Esophagus squamous epithelium (tissue), 5 donors: Measurements from ENCODE around the gene CLCN7. TPM values are rescaled to one million over a fixed set of nuclear protein-coding genes. Genes with fewer than 3 reads are reported as not detected.
"Not testable (repeated sequence)": the region's sequence is repeated elsewhere in the genome, so short reads cannot be mapped to it uniquely, and the experiment has no call there.

Source experiments
- DNase-seq: peaks from one replicate; lab custom pipeline; 2025; lab: John Stamatoyannopoulos, UW
- H3K27ac ChIP-seq, 4 donors: fragments of 200-600 bp; sonication (generic); one replicate each; pipeline ENCODE4 v1.5.1; 2016 to 2019; ENCODE audit warnings: mild to moderate bottlenecking in 1 of 4
- H3K27me3 ChIP-seq, 4 donors: fragments of 200-600 bp; sonication (generic); 1 replicate in 3 of 4; 2 replicates in 1 of 4; pipeline versions ENCODE4 v1.5.1 to v1.6.0; 2017 to 2021; ENCODE audit warnings: antibody characterized with exemption in 1 of 4
- H3K36me3 ChIP-seq, 3 donors: fragments of 200-600 bp; sonication (generic); one replicate each; pipeline ENCODE4 v1.5.1; 2016 to 2019
- H3K4me1 ChIP-seq, 3 donors: fragments of 200-600 bp; sonication (generic); one replicate each; pipeline ENCODE4 v1.5.1; 2017 to 2019
- H3K4me3 ChIP-seq, 4 donors: fragments of 200-600 bp; sonication (generic); 1 replicate in 3 of 4; 2 replicates in 1 of 4; pipeline ENCODE4 v1.5.1; 2016 to 2019; ENCODE audit warnings: mild to moderate bottlenecking in 2 of 4, moderate library complexity in 1 of 4
- H3K9me3 ChIP-seq, 3 donors: fragments of 200-600 bp; sonication (generic); one replicate each; pipeline ENCODE4 v1.5.1; 2016 to 2019
- CTCF ChIP-seq, 6 experiments: fragments of 450-650 bp in 4 of 6; fragments of 200-600 bp in 2 of 6; sonication (generic) in 2 of 6; IDR thresholded peaks; one replicate each; pipeline ENCODE4 v1.5.1; 2016 to 2019; ENCODE audit warnings: antibody characterized with exemption in 6 of 6, mild to moderate bottlenecking in 4 of 6, moderate library complexity in 4 of 6
- POLR2A ChIP-seq, 4 donors: fragments of 450-650 bp; IDR thresholded peaks; one replicate each; pipeline ENCODE4 v1.6.1; 2017; ENCODE audit warnings: antibody characterized with exemption in 4 of 4, mild to moderate bottlenecking in 4 of 4, moderate library complexity in 3 of 4
- WGBS, 2 donors: methylation state at CpG; one replicate each; pipeline ENCODE4 v1.1.5; 2018; 5-methylcytosine and 5-hydroxymethylcytosine counted together
- intact Hi-C: fragments of 100-400 bp; cut with DNase I; formaldehyde crosslinking; loops from one replicate; pipeline ENCODE4 v1.15.0; 2022
- total RNA-seq, 4 donors: library from RNA; depleted of rRNA; stranded (reverse); fragments of >200 nt; gene quantifications; one replicate each; pipeline ENCODE4 v1.1.0, GENCODE V29; 2016
- donor health status: DM: yes; HTN: yes; CAD: no.

The CLCN7 gene
- total RNA-seq, 4 donors from 2014 or later, result 21.5 to 41.2 (median 33.6) TPM

GRCh38 chr16:1469693-1470201 is 5.1 kb downstream of the CLCN7 start:
- peak overlapping the region in 1 of 4 donors; percentile 15 for H3K4me3 ChIP-seq
- H3K9me3 ChIP-seq, result no peaks in the 10 kb centered on the region
- no peaks in the 10 kb centered on the region for H3K27me3 ChIP-seq
- DNase-seq, result no peak
- H3K27ac ChIP-seq, result peak overlapping the region in 2 of 4 donors; percentile 35 to 54
- WGBS, 2 donors, result 61 to 72% methylated on average over 20 of the region's 20 CpGs
- intact Hi-C loops, result no loop called here
- no peak for TF ChIP-seq CTCF (IDR thresholded peaks at IDR 0.05)
- TF ChIP-seq POLR2A (IDR thresholded peaks at IDR 0.05), result no peak
- H3K36me3 ChIP-seq, result peaks cover 0 to 21% (median 0%) of the 10 kb centered on the region in 3 donors
- H3K4me1 ChIP-seq, result peaks cover 7 to 57% (median 30%) of the 10 kb centered on the region in 3 donors

GRCh38 chr16:1469141-1469540 is 5.7 kb downstream of the CLCN7 start:
- H3K27me3 ChIP-seq, DNase-seq, H3K27ac ChIP-seq, H3K9me3 ChIP-seq, intact Hi-C loops, H3K4me3 ChIP-seq: not testable (repeated sequence)
- H3K36me3 ChIP-seq, result peaks cover 0 to 28% (median 0%) of the 10 kb centered on the region in 3 donors
- 63 to 68% methylated on average over 5 of the region's 5 CpGs for WGBS, 2 donors
- H3K4me1 ChIP-seq, result peaks cover 7 to 52% (median 29%) of the 10 kb centered on the region in 3 donors

GRCh38 chr16:1468426-1468810 is 6.4 kb downstream of the CLCN7 start:
- no peaks in the 10 kb centered on the region for H3K9me3 ChIP-seq
- peaks cover 0 to 45% (median 22%) of the 10 kb centered on the region in 3 donors for H3K4me1 ChIP-seq
- H3K27me3 ChIP-seq, result no peaks in the 10 kb centered on the region
- TF ChIP-seq POLR2A (IDR thresholded peaks at IDR 0.05) (no peak), CTCF (IDR thresholded peaks at IDR 0.05) (no peak)
- no peak overlapping the region for H3K27ac ChIP-seq
- H3K4me3 ChIP-seq, result no peak overlapping the region
- H3K36me3 ChIP-seq, result peaks cover 0 to 35% (median 0%) of the 10 kb centered on the region in 3 donors
- 88 to 93% methylated on average over 19 to 20 of the region's 22 CpGs for WGBS, 2 donors
- intact Hi-C loops, result no loop called here
- DNase-seq, result no peak

GRCh38 chr16:1466968-1467521 is 7.8 kb downstream of the CLCN7 start:
- intact Hi-C loops, result no loop called here
- no peaks in the 10 kb centered on the region for H3K27me3 ChIP-seq
- no peak for DNase-seq
- TF ChIP-seq POLR2A (IDR thresholded peaks at IDR 0.05) (no peak), CTCF (IDR thresholded peaks at IDR 0.05) (no peak)
- H3K27ac ChIP-seq, result no peak overlapping the region
- H3K36me3 ChIP-seq, result peaks cover 0 to 44% (median 0%) of the 10 kb centered on the region in 3 donors
- H3K4me3 ChIP-seq, result no peak overlapping the region
- no peaks in the 10 kb centered on the region for H3K9me3 ChIP-seq
- H3K4me1 ChIP-seq, result peaks cover 0 to 32% (median 15%) of the 10 kb centered on the region in 3 donors
- 89 to 90% methylated on average over 4 of the region's 14 CpGs for WGBS, 2 donors

- H3K27ac ChIP-seq, result no peak overlapping the region
- peaks cover 0 to 22% (median 6%) of the 10 kb centered on the region in 3 donors for H3K4me1 ChIP-seq
- WGBS, 2 donors, result 86 to 92% methylated on average over 6 to 10 of the region's 24 CpGs
- TF ChIP-seq CTCF (IDR thresholded peaks at IDR 0.05), result no peak
- no peak for TF ChIP-seq POLR2A (IDR thresholded peaks at IDR 0.05)
- H3K27me3 ChIP-seq, result no peaks in the 10 kb centered on the region
- intact Hi-C loops, result no loop called here
- peaks cover 5 to 54% (median 6%) of the 10 kb centered on the region in 3 donors for H3K36me3 ChIP-seq
- H3K9me3 ChIP-seq, result no peaks in the 10 kb centered on the region
- DNase-seq, result no peak
- no peak overlapping the region for H3K4me3 ChIP-seq
These were observed 8.8 kb downstream of the CLCN7 start for GRCh38 chr16:1466054-1466453.
